ENCODE measurements around the gene TUBD1.
"Not testable (repeated sequence)": the region's sequence is repeated elsewhere in the genome, so short reads cannot be mapped to it uniquely, and the experiment has no call there.

TUBD1 gene

DNA sequence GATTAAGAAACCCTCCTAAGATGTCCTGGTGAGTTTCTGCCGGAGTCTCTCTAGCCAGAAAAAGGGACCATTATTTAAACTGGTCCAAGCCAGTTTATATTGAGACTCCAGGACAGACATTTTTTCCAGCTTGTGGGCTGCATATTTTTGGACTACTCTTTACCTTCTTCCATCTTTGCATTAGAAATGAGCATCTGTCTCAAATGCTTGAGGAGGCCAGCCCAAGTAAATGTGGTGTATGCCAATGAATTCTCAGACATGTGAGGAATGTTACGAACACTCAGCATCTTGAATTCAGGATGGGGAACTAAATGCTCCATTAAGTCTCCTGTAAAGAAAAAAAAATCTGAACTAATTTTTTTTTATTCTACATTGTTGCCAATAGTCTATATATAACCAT, 18.4 kb downstream of the TUBD1 start:
- no peak for DNase-seq

DNA sequence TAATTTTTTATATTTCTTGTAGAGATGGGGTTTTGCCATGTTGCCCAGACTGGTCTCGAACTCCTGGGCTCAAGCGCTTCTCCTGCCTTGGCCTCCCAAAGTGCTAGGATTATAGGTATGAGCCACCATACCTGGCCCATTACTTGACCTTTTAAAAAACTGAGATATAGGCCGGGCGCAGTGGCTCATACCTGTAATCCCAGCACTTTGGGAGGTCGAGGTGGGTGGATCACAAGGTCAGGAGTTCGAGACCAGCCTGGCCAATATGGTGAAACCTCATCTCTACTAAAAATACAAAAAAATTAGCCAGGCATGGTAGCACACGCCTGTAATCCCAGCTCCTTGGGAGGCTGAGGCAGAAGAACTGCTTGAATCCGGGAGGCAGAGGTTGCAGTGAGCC, 19.3 kb downstream of the TUBD1 start:
- not testable (repeated sequence) for DNase-seq

DNA sequence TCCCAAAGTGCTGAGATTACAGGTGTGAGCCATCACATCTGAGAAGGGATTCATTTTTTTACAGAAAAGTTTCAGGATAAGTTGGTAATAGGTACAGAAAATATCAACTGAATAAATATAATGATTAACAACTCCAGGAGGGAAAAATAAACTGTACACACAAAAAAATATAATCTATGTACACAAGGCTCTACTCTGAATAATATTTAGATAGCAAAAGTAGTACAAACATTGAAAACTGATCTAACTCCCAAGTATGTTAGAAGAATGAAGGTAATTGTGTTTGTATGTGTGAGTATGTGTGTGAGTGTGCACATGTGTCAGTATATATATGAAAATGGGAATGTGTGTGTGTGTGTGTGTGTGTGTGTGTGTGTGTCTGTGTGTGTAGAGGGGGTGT, 20.4 kb downstream of the TUBD1 start:
- DNase-seq = no peak

DNA sequence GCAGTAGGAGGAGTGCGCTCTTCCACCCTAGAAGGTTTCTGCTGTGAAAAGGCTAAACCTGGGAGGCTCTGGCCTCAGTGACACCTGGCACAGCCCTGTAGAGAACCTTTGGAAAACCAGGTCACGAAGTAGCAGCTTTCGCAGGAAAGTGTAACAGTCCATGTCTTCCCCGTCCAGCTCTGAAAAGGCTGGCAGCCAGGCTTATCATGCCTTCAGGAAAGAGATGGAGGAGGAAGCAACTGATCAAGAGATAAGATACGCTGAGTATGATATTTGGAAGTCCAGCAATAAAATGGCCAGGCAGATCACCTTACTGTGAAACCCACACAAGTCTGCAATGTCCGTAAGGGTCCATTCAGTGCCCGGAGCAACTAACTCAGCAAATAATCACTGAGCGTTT, 22.3 kb downstream of the TUBD1 start:
- DNase-seq = no peak

DNA sequence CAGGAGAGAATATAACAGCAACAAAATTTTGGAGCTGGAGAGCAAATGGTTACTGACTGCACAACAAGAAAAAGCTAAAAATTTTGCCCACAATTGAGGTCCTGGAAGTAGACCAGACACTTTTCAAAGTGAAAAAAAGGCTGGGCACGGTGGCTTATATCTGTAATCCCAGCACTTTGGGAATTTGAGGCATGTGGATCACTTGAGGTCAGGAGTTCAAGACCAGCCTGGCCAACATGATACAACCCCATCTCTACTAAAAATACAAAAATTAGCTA, 22.9 kb downstream of the TUBD1 start:
- no peak for DNase-seq

DNA sequence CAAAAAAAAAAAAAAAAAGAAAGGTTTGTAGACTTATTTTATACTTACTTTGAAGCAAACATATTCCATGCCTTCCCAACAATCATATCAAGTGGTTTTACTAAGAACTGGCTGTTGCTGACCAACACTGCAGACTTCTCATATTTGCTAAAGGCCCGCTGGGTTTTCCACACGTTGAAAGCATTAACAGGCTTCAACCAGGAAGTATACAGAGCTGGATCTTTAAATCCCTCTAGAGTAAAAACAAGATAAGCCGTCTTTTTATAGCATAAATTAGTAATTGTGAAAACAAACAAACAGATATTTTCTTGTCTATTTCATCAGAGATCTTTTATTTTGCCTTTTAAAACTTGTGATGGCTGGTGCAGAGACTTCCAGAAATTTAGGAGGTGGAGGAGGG, 29.1 kb downstream of the TUBD1 start:
- no peak for DNase-seq

DNA sequence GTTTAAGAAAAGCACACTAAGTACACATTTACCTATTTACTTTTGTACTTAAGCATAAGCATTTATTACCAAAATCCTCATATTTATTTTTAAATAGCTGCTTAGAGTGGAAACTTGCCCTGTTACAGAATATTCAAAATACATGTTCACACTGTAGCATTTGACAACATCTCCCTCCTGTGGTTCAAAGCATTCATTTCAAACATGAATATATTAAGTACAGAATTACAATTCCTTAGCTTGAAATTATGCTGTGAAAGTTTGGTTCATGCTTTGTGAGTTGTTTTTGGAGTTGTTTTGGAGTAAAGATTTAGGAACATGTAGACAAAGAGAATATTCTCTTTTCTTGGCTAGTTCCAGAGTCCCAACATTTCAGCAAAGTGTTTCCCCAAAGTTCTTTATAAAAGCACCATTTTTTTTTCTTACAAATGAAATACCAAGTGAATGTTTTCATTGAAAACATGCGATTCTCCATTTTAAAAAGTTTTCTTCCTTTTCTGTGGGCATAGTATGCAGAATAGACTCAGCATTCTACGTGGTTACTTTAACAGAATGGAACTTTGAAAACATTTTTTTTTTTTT, 33.2 kb downstream of the TUBD1 start:
- peak; percentile 62 to 74 for DNase-seq

DNA sequence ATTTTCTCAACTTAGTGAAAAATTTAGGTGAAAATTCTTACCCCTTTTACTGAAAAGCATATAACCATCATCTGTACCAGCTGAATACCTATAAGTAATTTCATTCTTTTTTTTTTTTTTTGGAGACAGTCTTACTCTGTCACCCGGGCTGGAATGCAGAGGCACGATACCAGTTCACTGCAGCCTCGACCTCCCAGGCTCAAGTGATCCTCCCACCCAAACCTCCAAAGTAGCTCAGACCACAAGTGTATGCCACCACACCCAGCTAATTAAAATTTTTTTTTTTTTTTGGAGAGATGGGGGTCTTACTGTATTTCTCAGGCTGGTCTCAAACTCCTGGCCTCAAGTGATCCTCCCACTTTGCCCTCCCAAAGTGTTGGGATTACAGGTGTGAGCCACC, 33.8 kb downstream of the TUBD1 start:
- no peak for DNase-seq

DNA sequence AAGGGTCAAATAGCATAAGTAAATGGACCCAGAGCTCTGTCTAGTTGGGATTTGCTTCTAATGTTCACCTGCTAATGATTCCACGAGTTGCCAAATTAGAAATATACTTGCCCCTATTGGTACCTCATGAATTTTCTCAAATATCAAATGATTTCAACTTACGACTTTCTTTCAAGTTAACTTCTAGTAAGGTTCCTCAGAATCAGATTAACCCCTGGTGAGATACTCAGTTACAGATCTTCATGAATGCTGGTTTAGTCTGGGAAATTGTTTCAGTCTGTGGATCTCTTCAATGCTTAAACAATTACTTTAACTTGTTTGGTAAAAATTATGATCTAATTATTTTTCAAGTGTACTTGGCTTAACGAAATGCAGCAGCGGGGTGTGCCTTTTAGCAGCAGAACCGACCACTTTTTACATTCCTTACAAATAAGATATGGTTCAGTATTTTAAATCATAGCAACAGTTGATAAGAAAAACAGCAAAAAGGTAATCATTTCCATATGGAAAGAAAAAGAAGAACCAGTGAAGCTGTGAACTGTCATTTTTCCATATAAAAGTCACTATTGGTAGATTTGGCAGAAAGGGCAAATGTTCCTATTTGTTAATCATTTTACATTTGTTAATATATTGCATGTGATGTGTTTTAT, 34.5 kb downstream of the TUBD1 start:
- DNase-seq = no peak

DNA sequence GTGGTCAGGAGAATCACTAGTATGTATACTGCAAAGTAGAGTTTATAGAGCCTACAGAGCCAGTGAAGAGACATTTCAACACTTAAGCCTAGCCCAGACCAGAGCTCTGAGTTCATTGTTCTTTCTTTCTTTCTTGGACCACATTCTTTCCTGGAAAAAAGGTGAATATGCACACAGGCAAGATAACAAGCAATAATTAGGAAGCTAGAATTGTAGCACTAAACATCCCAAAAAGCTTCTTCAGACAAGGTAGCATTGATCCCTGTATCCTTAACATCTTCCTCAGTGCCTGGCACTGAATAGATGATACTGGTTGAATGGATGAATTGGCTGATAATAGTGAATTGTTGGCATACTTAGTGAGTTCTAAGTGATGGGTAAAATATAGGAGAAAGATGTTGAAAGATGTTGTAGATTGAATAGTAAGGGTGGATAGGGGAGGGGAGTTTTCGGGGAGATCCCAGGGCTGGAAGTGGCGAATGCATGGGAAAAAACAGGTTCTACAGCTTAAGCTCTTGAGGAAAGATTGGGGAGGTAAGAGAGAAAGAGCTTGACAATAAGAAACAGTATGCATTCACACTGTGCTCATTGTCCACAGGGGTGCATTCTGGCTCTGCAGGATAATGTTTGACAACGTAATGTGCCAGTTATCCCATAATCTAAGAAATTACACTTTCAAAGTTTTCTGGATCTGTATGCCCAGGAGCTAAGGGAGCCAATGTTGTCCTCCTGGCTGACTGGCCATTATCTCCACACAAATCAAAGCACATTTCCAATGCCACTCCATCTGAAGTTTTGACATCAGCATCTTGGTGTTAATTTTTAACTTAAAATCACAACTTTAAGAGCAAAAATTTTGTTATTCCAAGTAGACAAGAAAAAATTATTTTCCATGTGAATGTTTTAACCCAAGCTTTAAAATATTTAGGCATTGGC, 35.6 kb downstream of the TUBD1 start:
- no peak for DNase-seq

DNA sequence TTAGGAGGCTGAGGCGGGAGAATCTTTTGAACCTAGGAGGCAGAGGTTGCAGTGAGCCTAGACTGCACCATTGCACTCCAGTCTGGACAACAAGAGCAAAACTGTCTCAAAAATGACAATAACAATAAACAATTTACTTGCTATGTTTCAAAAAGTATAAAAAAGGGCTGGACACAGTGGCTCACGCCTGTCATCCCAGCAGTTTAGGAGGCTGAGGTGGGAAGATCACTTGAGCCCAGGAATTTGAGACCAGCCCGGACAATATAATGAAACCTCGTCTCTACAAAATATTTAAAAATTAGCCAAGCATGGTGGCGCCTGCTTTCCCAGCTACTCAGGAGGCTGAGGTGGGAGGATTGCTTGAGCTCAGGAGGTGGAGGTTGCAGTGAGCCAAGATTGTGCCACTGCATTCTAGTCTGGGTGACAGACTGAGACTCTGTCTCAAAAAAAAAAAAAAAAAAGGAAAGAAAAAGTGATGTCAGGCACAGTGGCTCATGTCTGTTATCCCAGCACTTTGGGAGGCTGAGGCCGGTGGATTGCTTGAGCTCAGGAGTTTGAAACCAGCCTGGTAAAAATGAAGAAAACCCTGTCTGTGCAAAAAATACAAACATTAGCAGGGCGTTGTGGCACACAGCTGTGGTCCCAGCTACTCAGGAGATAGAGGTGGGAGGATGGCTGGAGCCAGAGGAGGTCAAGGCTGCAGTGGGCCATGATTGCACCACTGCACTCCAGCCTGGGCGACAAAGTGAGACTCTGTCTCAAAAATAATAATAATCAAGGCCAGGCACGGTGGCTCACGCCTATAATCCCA, 38.6 kb downstream of the TUBD1 start:
- not testable (repeated sequence) for DNase-seq

DNA sequence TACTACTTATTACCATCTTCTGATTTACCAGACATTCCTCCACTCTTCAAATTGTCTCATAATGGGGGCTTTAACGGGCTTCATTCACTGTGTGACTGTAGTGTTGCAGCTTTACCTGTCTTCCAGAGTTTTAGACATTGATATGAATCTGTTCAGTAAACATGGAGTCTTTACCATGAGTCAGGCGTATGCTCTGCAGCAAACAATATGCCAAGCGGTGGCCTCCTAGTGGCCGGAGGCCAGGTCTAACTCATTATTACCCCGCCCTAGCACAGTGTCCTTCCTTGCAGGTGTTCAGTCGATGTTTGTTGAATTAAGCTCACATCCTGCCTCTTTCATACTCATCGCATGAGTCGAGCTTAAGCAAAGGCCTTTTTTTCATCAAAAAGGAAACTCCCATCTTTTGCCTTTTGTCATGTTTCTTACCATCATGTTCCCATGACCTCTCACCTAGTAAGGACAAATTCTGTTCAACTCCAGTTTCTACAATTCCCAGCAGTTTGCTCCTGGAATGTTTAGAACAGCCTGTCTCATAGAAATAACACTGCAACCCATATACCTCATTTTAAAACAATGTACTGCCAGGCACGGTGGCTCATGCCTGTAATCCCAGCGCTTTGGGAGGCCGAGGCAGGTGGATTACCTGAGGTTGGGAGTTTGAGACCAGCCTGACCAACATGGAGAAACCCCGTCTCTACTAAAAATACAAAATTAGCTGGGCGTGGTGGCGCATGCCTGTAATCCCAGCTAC, 39.4 kb downstream of the TUBD1 start:
- peak; percentile 55 to 75 for DNase-seq

DNA sequence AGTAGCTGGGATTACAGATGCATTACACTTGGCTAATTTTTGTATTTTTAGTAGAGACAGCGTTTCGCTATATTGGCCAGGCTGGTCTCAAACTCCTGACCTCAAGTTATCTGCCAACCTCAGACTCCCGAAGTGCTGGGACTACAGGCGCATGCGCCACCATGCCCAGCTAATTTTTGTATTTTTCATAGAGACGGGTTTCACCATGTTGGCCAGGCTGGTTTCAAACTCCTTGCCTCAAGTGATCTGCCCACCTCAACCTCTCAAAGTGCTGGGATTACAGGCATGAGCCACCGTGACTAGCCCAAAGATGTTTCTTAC, 39.9 kb downstream of the TUBD1 start:
- DNase-seq = not testable (repeated sequence)

DNA sequence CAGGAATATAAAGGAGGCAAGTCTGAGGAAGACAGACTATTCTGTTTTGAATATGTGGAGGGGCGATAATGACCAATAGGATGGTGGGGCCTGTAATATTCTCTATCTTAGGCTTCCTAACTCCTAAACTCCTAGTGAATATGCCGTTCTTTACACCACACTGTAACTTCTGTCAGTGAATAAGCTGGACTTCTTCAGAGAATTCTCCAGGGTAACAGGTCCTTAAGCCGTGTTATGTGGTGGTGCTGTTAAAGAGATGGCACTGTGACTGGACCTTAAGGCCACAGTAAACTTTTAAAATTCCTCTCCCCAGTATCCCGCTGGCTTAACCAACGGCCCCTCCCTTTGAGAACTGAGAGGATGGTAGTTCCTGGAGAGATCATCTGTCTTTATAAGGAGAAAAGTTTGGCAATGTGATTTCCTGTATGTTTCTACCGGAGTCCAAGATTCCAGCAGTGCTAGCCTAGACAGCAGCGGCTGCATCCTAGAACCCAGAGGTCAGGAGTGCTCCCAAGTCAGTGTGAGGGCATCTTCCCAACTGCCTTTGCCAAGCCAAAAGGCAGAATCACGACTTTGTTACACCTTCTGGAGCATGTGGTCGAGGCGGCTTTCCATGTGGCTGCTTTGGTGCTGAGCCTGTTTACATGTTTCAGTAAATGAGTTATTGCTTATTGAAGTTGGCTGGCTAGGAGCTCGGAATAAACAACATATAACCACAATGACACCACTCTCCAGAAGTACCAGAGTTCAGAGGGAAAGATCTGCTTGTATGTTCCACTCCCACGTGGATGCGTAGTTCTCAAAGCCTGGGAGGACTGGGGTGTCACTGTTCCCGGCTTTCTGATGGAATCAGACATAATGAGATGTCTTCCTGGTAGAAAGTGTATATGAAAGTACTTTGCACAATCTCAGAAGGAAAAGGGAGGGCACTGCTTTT, 41.0 kb downstream of the TUBD1 start:
- no peak for DNase-seq

DNA sequence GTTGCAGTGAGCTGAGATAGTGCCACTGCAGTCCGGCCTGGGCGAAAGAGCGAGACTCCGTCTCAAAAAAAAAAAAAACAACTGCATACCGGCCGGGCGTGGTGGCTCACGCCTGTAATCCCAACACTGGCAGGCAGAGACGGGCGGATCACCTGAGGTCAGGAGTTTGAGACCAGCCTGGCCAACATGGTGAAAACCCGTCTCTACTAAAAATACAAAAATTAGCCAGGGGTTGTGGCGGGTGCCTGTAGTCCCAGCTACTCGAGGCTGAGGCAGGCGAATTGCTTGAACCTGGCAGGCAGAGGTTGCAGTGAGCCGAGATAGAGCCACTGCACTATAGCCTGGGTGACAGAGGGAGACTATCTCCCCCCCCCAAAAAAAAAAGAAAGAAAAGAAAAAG, 42.4 kb downstream of the TUBD1 start:
- DNase-seq = not testable (repeated sequence)

DNA sequence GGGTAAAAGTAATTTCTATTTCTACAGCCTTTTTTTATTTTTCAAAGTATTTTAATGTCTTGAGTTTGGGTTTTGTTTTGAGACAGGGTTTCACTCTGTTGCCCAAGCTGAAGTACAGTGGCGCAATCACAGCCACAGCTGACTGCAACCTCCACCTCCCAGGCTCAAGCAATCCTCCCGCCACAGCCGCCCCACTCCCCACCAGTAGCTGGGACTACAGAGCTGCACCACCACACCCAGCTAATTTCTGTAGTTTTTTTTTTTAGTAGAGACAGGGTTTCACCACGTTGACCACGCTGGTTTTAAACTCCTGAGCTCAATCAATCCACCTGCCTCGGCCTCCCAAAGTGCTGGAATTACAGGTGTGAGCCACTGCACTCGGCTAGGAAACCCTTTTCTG, 44.0 kb downstream of the TUBD1 start:
- peak; percentile 68 to 77 for DNase-seq

DNA sequence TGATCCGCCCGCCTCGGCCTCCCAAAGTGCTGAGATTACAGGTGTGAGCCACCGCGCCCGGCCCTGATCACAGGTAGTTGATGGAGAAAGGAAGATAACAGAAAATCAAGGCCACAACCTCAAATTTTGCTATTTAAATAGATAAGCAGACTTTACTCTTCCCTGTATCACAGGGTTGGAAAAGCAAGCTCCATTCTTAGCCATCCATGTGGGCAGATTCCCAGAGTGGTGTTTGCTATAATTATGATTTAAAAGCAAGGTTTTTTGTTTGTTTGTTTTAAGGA, 44.4 kb downstream of the TUBD1 start:
- DNase-seq = no peak

DNA sequence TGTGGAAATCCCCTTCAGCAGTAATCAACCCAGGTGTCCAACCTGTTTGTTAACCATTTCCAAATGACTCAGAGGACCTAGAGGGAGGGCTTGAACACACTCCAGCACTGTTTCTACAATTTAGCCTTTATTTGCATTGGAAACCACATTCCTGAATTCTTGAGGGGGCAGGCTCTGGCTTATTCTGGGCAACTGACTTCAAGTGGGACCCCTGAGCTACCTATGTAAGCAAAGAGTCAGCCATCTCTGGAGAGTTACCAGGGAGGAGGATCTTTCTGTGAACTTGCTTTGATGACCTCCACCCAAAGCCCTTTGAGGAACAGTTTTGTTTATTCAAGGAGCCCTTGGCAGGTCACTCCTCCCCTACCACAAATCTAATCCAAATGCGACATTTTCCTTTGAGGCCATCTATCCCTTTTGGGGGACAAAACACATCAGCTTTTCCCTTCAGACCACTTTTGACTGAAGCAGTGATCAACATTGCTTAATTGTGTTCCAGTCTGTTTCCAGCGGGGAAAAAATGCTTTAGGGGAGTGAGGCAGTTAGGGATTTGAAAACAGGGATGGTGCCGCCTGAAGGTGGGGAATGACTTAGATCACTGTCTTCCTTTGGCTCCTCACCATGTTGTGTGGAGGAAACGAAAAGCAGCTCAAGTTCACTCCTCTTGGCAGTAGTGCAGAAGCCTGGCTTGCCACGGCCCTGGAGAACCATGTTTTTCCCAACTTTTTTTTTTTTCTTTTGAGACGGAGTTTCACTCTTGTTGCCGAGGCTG, 46.2 kb downstream of the TUBD1 start:
- peak in 1 of 2 donors; percentile 50 for DNase-seq

DNA sequence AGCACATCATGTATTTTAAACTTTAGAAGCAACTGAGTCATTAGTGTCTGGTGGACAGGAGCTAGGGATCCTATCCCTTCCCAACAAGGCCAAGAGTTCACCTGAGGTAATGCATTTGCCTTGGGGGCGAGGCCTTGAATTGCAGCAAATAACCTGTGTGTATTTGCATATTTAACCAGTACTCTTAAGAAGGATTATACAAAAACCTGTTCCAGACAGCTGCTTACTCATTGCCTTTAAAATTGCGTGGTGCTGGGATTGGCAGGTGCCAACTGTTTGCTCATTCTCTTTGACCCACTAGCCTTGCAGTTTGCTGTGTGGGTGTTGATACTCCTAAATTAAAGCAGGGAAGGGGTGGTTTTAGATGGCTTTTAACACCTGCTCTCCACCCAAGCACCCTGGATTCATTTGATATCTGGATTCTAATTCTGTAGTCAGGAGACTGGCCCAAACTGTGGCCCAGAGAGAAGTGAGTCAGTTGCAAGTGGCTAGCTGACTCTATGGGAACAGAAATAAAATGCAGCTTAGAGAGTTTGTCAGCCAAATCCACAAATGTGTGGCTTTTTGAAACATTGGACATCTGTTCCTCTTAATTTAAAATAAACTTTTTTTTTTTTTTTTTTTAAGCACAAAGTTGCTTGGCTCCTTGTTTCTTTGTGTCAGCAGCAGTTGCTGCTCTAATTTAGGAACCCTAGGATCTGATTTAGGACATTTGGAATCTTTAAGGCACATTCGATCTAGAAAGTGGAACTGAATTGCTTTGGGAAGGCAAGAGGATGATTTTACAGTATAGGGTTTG, 46.9 kb downstream of the TUBD1 start:
- peak; percentile 53 to 71 for DNase-seq
